Measurements from ENCODE around the gene SLC39A2.

DNA sequence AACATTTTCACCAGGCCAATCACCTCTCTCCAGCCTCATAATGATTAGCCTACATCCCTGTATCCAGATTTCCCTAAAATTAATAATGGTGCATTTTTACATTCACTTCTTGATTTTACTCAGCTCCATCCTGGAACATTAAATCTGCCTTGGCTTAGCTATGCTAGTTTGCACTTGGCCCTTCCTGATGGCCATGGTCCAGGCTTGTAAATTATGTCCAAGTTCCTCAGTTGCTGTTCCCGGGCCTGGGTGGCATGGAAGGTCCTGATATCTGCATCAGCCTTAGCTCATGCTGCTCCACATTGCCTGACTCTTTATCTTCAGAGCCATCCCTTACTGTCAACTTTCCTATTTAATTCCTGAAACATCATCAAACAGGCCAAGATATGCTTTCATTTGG lies 20.4 kb upstream of the SLC39A2 start:
- TF ChIP-seq, protein P1, sequence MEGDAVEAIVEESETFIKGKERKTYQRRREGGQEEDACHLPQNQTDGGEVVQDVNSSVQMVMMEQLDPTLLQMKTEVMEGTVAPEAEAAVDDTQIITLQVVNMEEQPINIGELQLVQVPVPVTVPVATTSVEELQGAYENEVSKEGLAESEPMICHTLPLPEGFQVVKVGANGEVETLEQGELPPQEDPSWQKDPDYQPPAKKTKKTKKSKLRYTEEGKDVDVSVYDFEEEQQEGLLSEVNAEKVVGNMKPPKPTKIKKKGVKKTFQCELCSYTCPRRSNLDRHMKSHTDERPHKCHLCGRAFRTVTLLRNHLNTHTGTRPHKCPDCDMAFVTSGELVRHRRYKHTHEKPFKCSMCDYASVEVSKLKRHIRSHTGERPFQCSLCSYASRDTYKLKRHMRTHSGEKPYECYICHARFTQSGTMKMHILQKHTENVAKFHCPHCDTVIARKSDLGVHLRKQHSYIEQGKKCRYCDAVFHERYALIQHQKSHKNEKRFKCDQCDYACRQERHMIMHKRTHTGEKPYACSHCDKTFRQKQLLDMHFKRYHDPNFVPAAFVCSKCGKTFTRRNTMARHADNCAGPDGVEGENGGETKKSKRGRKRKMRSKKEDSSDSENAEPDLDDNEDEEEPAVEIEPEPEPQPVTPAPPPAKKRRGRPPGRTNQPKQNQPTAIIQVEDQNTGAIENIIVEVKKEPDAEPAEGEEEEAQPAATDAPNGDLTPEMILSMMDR (optimal IDR thresholded peaks at IDR 0.05 in 1 of 3, IDR thresholded peaks at IDR 0.05 in 1 of 3, conservative IDR thresholded peaks at IDR 0.05 in 1 of 3; ENCODE audit: extremely low read depth in 1 of 3, insufficient read depth in 2 of 3, low read length in 3 of 3) = no peak
- no peak for TF ChIP-seq EZH2 (IDR thresholded peaks at IDR 0.05; ENCODE audit: low read length)

All from keratinocyte (primary cell).